ENCODE results near the gene ATXN1. TPM values are rescaled to one million over a fixed set of nuclear protein-coding genes. Genes with fewer than 3 reads are reported as not detected.

ATXN1 gene
- total RNA-seq, 1 experiment from 2014 or later, result 8.1 TPM

DNA sequence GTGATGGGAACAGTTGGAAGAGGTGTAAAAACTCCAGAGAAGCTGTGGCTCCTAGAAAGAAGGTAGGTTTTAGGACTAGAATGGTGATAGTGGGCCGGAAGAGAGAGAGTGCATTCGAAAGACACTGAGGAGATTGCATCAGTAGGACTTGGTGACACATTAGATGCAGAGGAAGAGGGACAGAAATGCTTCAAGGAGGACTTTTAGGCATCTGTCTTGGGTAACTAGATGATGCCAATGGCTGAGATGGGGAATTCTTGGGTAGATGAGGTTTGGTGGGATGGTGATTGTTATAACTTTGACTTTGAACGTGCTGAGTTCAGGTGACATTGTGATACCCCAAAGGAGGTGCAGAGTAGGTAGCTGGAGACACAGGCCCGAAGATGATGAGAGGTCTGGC is 326.4 kb downstream of the ATXN1 start:
- Mint-ChIP-seq H3K27ac (no peak overlapping the region), H3K4me1 (peaks cover 16% of the 10 kb centered on the region; the same call in 1 of the 2 replicates), H3K9me3 (peaks cover 8% of the 10 kb centered on the region; the same call in 1 of the 2 replicates), H3K4me3 (no peak overlapping the region), H3K36me3 (no peaks in the 10 kb centered on the region), H3K27me3 (ENCODE audit: low read depth) (no peaks in the 10 kb centered on the region)
- DNase-seq (ENCODE audit: low spot score) (no peak), ATAC-seq (no peak)
- TF ChIP-seq NR2C2 (CRISPR knock-in tag; IDR thresholded peaks at IDR 0.05), result no peak
- TF ChIP-seq OVOL2 (CRISPR knock-in tag; IDR thresholded peaks at IDR 0.05; ENCODE audit: borderline replicate concordance), result no peak
- TF ChIP-seq, protein P1, sequence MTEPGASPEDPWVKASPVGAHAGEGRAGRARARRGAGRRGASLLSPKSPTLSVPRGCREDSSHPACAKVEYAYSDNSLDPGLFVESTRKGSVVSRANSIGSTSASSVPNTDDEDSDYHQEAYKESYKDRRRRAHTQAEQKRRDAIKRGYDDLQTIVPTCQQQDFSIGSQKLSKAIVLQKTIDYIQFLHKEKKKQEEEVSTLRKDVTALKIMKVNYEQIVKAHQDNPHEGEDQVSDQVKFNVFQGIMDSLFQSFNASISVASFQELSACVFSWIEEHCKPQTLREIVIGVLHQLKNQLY (CRISPR knock-in tag; IDR thresholded peaks at IDR 0.05), result no peak
- ChIA-PET CTCF (no interaction called here), POLR2A (no interaction called here)

DNA sequence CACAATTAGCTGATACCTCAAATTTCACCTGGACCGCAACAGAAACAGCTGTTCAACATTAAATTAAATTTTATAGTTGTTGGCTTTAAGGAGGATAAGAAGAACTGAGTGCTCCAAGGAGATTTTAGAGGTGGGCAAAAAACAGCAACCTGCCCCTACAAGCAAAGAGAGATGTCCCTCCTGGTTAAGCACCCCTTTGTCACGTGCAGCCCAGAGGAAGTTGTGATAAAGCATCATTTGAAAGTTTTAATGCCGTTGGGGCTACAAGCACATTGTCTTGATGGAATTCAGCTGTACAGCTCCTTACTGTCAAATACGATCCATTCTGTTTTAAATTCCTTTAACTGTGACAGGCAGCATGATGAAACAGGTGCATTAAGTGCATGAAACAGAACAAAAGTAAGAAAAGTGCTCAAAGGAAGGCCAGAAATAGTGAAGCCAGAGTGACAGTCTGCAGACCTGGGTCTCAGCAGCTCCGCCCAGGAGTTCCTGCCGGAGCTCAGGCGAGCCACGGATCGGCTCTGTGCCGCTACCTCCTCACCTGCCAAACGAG is 327.8 kb downstream of the ATXN1 start:
- no peak for ATAC-seq
- H3K27me3 Mint-ChIP-seq (ENCODE audit: low read depth), result no peaks in the 10 kb centered on the region
- peaks cover 16% of the 10 kb centered on the region; the same call in 1 of the 2 replicates for H3K4me1 Mint-ChIP-seq
- H3K36me3 Mint-ChIP-seq, result no peaks in the 10 kb centered on the region
- ChIA-PET POLR2A (no interaction called here), CTCF (interaction anchor here (1.1 kb wide), 1 partner anchor 147 kb away, joined by 4 read pairs; no protein-coding TSS in a partner anchor)
- TF ChIP-seq FOXK1 (CRISPR knock-in tag; IDR thresholded peaks at IDR 0.05) (no peak), FOXJ3 (CRISPR knock-in tag; IDR thresholded peaks at IDR 0.05; ENCODE audit: borderline replicate concordance) (no peak), RELA (CRISPR knock-in tag; IDR thresholded peaks at IDR 0.05; ENCODE audit: borderline replicate concordance) (no peak), E2F1 (CRISPR knock-in tag; IDR thresholded peaks at IDR 0.05) (no peak), NR3C1 (CRISPR knock-in tag; conservative IDR thresholded peaks at IDR 0.05; ENCODE audit: low read depth) (no peak), TEAD1 (CRISPR knock-in tag; IDR thresholded peaks at IDR 0.05) (no peak), NFATC4 (CRISPR knock-in tag; IDR thresholded peaks at IDR 0.05) (no peak), GABPB1 (CRISPR knock-in tag; IDR thresholded peaks at IDR 0.05) (no peak), USF1 (CRISPR knock-in tag; IDR thresholded peaks at IDR 0.05) (no peak), CREB1 (CRISPR knock-in tag; IDR thresholded peaks at IDR 0.05) (no peak), NR2C2 (CRISPR knock-in tag; IDR thresholded peaks at IDR 0.05) (no peak), EMX1 (CRISPR knock-in tag; IDR thresholded peaks at IDR 0.05) (no peak), NR1H2 (CRISPR knock-in tag; IDR thresholded peaks at IDR 0.05) (no peak), ETV6 (CRISPR knock-in tag; IDR thresholded peaks at IDR 0.05) (no peak), CREM (CRISPR knock-in tag; IDR thresholded peaks at IDR 0.05) (no peak), ZNF121 (CRISPR knock-in tag; IDR thresholded peaks at IDR 0.05) (no peak), ZNF232 (CRISPR knock-in tag; IDR thresholded peaks at IDR 0.05) (no peak), NFE2L1 (CRISPR knock-in tag; IDR thresholded peaks at IDR 0.05) (no peak), ZBTB43 (CRISPR knock-in tag; IDR thresholded peaks at IDR 0.05) (no peak)
- TF ChIP-seq, protein P2, sequence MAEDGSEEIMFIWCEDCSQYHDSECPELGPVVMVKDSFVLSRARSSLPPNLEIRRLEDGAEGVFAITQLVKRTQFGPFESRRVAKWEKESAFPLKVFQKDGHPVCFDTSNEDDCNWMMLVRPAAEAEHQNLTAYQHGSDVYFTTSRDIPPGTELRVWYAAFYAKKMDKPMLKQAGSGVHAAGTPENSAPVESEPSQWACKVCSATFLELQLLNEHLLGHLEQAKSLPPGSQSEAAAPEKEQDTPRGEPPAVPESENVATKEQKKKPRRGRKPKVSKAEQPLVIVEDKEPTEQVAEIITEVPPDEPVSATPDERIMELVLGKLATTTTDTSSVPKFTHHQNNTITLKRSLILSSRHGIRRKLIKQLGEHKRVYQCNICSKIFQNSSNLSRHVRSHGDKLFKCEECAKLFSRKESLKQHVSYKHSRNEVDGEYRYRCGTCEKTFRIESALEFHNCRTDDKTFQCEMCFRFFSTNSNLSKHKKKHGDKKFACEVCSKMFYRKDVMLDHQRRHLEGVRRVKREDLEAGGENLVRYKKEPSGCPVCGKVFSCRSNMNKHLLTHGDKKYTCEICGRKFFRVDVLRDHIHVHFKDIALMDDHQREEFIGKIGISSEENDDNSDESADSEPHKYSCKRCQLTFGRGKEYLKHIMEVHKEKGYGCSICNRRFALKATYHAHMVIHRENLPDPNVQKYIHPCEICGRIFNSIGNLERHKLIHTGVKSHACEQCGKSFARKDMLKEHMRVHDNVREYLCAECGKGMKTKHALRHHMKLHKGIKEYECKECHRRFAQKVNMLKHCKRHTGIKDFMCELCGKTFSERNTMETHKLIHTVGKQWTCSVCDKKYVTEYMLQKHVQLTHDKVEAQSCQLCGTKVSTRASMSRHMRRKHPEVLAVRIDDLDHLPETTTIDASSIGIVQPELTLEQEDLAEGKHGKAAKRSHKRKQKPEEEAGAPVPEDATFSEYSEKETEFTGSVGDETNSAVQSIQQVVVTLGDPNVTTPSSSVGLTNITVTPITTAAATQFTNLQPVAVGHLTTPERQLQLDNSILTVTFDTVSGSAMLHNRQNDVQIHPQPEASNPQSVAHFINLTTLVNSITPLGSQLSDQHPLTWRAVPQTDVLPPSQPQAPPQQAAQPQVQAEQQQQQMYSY (CRISPR knock-in tag; IDR thresholded peaks at IDR 0.05), result no peak
- H3K9me3 Mint-ChIP-seq, result peaks cover 8% of the 10 kb centered on the region; the same call in 1 of the 2 replicates
- no peak overlapping the region for H3K4me3 Mint-ChIP-seq
- no peak for DNase-seq (ENCODE audit: low spot score)
- H3K27ac Mint-ChIP-seq, result no peak overlapping the region

Measured in WTC11 (cell line).